HG03064 (cell line): ENCODE data around the gene CLCN2.
"Not testable (repeated sequence)": the region's sequence is repeated elsewhere in the genome, so short reads cannot be mapped to it uniquely, and the experiment has no call there.

Source experiments
- ATAC-seq: cut with Tn5 transposase; IDR thresholded peaks from one replicate; pipeline ENCODE4 v1.9.1; 2021; ENCODE audit warnings: low read depth; ENCODE audit not compliant: unreplicated experiment

Gene CLCN2

GRCh38 chr3:184348057-184348382 lies 13.4 kb downstream of the CLCN2 start:
- ATAC-seq: no peak

- no peak for ATAC-seq
Observed at GRCh38 chr3:184347321-184348056, 13.9 kb downstream of the CLCN2 start.

GRCh38 chr3:184346480-184347190 lies 14.8 kb downstream of the CLCN2 start:
- ATAC-seq: no peak

GRCh38 chr3:184345317-184346144 lies 15.9 kb downstream of the CLCN2 start:
- ATAC-seq: no peak

- no peak for ATAC-seq
Observed at GRCh38 chr3:184344579-184345316, 16.7 kb downstream of the CLCN2 start.

GRCh38 chr3:184343200-184343876 lies 18.1 kb downstream of the CLCN2 start:
- ATAC-seq: no peak

GRCh38 chr3:184341925-184342324 lies 19.5 kb downstream of the CLCN2 start:
- ATAC-seq: no peak

- ATAC-seq: not testable (repeated sequence)
Observed at GRCh38 chr3:184339451-184340135, 21.8 kb downstream of the CLCN2 start.

- ATAC-seq: no peak
Observed at GRCh38 chr3:184339001-184339400, 22.4 kb downstream of the CLCN2 start.

- no peak for ATAC-seq
Observed at GRCh38 chr3:184338511-184338945, 22.9 kb downstream of the CLCN2 start.

- ATAC-seq: no peak
Observed at GRCh38 chr3:184337981-184338380, 23.4 kb downstream of the CLCN2 start.

GRCh38 chr3:184337399-184337714 lies 24.0 kb downstream of the CLCN2 start, which contains the start of gene FAM131A:
Gene FAM131A, plus strand, starts transcription at chr3:184337600. Its CDS starts 31 bp downstream, at chr3:184337631.
- ATAC-seq: no peak

GRCh38 chr3:184336547-184337398 lies 24.6 kb downstream of the CLCN2 start:
- ATAC-seq: no peak

- ATAC-seq: peak; percentile 53
Observed at GRCh38 chr3:184335661-184336546, 25.5 kb downstream of the CLCN2 start.

- ATAC-seq: peak; percentile 10
Observed at GRCh38 chr3:184335291-184335660, 26.1 kb downstream of the CLCN2 start.

- ATAC-seq: no peak
Observed at GRCh38 chr3:184334470-184335158, 26.8 kb downstream of the CLCN2 start.

GRCh38 chr3:184333700-184334099 lies 27.7 kb downstream of the CLCN2 start:
- ATAC-seq: no peak
